22Rv1 (cell line): Measurements from ENCODE around the gene PDE4DIP.
"Not testable (repeated sequence)": the region's sequence is repeated elsewhere in the genome, so short reads cannot be mapped to it uniquely, and the experiment has no call there.

Experiments used
- ZFX ChIP-seq: fragments of 450-650 bp; IDR thresholded peaks from 2 replicates; pipeline ENCODE4 v1.6.1; 2017; ENCODE audit warnings: antibody characterized with exemption, borderline replicate concordance
- TF ChIP-seq, protein P1 (sequence below): fragments of 450-650 bp; IDR thresholded peaks from 2 replicates; pipeline ENCODE4 v1.5.1; 2017; ENCODE audit warnings: mild to moderate bottlenecking

DNA sequence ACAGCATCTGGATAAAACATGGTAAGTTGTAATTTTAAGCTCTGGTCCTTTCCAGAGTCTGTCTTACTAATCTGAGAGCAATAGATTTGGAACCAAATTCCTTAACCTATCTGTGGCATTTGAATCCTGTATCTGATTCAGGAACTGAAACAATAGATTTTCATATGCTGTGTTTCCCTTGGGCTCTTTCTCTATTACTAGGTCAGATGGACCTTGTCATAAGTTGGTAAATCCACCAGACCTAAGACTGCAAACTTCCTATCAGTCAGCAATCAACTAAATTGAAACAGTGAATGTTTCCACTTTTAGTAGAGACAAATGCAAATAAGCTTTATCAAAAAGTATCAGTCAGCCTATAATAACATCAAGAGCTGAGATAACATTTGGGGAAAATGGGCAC, 85.0 kb downstream of the PDE4DIP start:
- TF ChIP-seq, protein P1, sequence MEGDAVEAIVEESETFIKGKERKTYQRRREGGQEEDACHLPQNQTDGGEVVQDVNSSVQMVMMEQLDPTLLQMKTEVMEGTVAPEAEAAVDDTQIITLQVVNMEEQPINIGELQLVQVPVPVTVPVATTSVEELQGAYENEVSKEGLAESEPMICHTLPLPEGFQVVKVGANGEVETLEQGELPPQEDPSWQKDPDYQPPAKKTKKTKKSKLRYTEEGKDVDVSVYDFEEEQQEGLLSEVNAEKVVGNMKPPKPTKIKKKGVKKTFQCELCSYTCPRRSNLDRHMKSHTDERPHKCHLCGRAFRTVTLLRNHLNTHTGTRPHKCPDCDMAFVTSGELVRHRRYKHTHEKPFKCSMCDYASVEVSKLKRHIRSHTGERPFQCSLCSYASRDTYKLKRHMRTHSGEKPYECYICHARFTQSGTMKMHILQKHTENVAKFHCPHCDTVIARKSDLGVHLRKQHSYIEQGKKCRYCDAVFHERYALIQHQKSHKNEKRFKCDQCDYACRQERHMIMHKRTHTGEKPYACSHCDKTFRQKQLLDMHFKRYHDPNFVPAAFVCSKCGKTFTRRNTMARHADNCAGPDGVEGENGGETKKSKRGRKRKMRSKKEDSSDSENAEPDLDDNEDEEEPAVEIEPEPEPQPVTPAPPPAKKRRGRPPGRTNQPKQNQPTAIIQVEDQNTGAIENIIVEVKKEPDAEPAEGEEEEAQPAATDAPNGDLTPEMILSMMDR, result not testable (repeated sequence)
- TF ChIP-seq ZFX, result not testable (repeated sequence)
